CD4-positive, alpha-beta T cell treated with Interleukin-1 beta for 1 hour (primary cell): ENCODE results near the gene TMEM120B.

ENCODE experiments used
- DNase-seq, 2 donors: peaks; one replicate each; pipeline ENCODE4 v3.0.0-alpha.2; 2020 to 2022

Gene TMEM120B

DNA sequence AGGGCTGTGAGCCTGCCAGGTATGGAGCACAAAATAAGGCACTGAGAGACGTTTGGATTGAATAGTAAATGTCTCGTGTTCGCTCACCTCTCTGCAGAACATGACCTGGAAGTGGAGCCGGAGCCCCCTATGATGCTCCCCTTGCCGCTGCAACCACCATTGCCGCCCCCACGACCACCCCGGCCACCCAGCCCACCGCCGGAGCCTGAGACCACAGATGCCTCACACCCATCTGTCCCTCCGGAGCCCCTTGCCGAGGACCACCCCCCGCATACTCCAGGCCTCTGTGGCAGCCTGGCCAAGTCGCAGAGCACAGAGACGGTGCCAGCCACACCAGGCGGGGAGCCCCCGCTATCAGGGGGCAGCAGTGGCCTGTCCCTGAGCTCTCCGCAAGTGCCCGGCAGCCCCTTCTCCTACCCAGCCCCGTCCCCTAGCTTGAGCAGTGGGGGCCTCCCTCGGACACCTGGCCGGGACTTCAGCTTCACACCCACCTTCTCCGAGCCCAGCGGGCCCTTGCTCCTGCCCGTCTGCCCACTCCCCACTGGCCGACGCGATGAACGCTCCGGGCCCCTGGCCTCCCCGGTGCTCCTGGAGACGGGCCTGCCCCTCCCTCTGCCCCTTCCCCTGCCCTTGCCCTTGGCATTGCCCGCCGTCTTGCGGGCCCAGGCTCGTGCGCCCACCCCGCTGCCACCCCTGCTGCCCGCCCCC is 110.0 kb downstream of the TMEM120B start:
- no peak for DNase-seq

GRCh38 chr12:121823101-121823726 is 110.7 kb downstream of the TMEM120B start:
- no peak for DNase-seq

- DNase-seq: no peak
Measured at GRCh38 chr12:121823727-121824115, 111.2 kb downstream of the TMEM120B start.

GRCh38 chr12:121825041-121825523 is 112.5 kb downstream of the TMEM120B start:
- DNase-seq: no peak

GRCh38 chr12:121826318-121827150 is 114.0 kb downstream of the TMEM120B start:
- no peak for DNase-seq

- no peak for DNase-seq
Measured at GRCh38 chr12:121827351-121828099, 115.0 kb downstream of the TMEM120B start.

DNA sequence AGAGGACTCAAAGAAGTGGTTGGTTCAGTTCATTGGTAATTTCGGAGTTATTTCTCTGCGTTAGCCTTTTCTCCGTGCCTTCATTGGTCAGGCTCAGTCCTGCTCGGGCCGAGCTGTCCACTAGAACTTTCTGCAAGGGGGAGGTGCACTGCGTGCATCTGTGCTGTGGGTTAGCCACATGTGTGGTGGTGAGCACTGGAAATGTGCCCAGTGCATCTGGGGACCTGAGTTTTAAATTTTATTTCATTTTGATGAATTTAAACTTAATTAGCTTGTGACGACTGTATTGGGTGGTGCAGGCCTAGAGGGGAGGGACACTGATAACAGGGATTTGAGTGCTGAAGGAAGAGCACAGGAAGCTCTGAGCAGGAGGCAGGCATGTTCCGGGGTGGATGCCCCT is 115.8 kb downstream of the TMEM120B start:
- DNase-seq: no peak

- DNase-seq: no peak
Measured at GRCh38 chr12:121828826-121829225, 116.3 kb downstream of the TMEM120B start.

- no peak for DNase-seq
Measured at GRCh38 chr12:121829250-121829918, 116.8 kb downstream of the TMEM120B start.

GRCh38 chr12:121830134-121830533 is 117.6 kb downstream of the TMEM120B start:
- DNase-seq: no peak

GRCh38 chr12:121830588-121831265 is 118.2 kb downstream of the TMEM120B start:
- DNase-seq: no peak
